K562 (cell line): Measurements from ENCODE around the gene NACC1. TPM values are rescaled to one million over a fixed set of nuclear protein-coding genes. Genes with fewer than 3 reads are reported as not detected.

Experiments used
- CC2D1A ChIP-seq: fragments of 450-650 bp; IDR thresholded peaks from 2 replicates; pipeline ENCODE4 v1.6.1; 2017; ENCODE audit warnings: mild to moderate bottlenecking
- FIP1L1 ChIP-seq: fragments of 200-400 bp; formaldehyde crosslinking; IDR thresholded peaks from 2 replicates; pipeline ENCODE4 v1.6.1; 2018; ENCODE audit warnings: mild to moderate bottlenecking, low read depth, low read length; ENCODE audit not compliant: poor library complexity, severe bottlenecking
- GMEB1 ChIP-seq: fragments of 250-450 bp; sonication (Bioruptor Pico); IDR thresholded peaks from 2 replicates; pipeline ENCODE4 v1.4.0; 2020; ENCODE audit warnings: mild to moderate bottlenecking
- HDAC8 ChIP-seq: fragments of 450-650 bp; IDR thresholded peaks from 2 replicates; pipeline ENCODE4 v1.6.1; 2016; ENCODE audit warnings: mild to moderate bottlenecking, missing genetic modification characterization, moderate library complexity, missing compliant biosample characterization
- NFXL1 ChIP-seq: fragments of 450-650 bp; formaldehyde crosslinking; IDR thresholded peaks from 2 replicates; pipeline ENCODE4 v1.4.0; 2021; ENCODE audit warnings: mild to moderate bottlenecking
- SMARCC2 ChIP-seq: fragments of 450-650 bp; IDR thresholded peaks from 2 replicates; pipeline ENCODE4 v1.6.1; 2017; ENCODE audit warnings: antibody characterized with exemption, moderate library complexity, mild to moderate bottlenecking, low read depth
- polyA plus RNA-seq, 8 experiments: library from polyadenylated mRNA; depleted of rRNA in 4 of 8; stranded (reverse) in 5 of 8; unstranded in 3 of 8; fragments of >200 nt; fragmentation: Nextera tagmentation in 2 of 8; fragmentation: Illumina TruSeq in 1 of 8; extraction: Ambion mirVana in 2 of 8; extraction: Trizol in 1 of 8; gene quantifications; 2 replicates each; pipeline versions ENCODE4 v1.2.1 to v1.2.3, GENCODE V29; 2011 to 2014; ENCODE audit warnings: inconsistent platforms in 1 of 8, missing spikeins in 1 of 8
- total RNA-seq, 7 experiments: library from RNA; depleted of rRNA in 6 of 7; stranded (reverse); fragments of >200 nt in 6 of 7; fragmentation: Illumina TruSeq in 2 of 7; extraction: Trizol in 2 of 7; gene quantifications; 2 replicates each; pipeline versions ENCODE4 v1.2.1 to v1.2.3, GENCODE V29; 2011 to 2021; ENCODE audit warnings: low replicate concordance in 1 of 7
- TF ChIP-seq, protein P1 (sequence below): fragments of 200-600 bp; sonication (generic); IDR thresholded peaks from one replicate; pipeline ENCODE4 v1.6.1; 2012; ENCODE audit warnings: mild to moderate bottlenecking, low read depth, low read length, inconsistent platforms
- TF ChIP-seq, protein P2 (sequence below), 3 experiments: IDR thresholded peaks in 2 of 3; conservative IDR thresholded peaks in 1 of 3; 2 replicates each; pipeline ENCODE4 v1.5.1; 2011 to 2012; ENCODE audit warnings: low read length in 3 of 3, mild to moderate bottlenecking in 3 of 3, control low read depth in 2 of 3, improper control_type of control experiment in 1 of 3, inconsistent platforms in 1 of 3, low read depth in 1 of 3, mixed read lengths in 1 of 3, moderate library complexity in 1 of 3; ENCODE audit not compliant: insufficient read depth in 2 of 3
- TF ChIP-seq, protein P3 (sequence below): fragments of 250-450 bp; sonication (Bioruptor Pico); IDR thresholded peaks from 2 replicates; pipeline ENCODE4 v1.8.0; 2022; ENCODE audit warnings: inconsistent platforms

The NACC1 gene
- total and polyA plus RNA-seq, 9 of the 15 experiments (the other 6 are each of a cell fraction or from before 2014, with no cell fraction given): 0.04 to 96.6 (median 25.8) TPM

DNA sequence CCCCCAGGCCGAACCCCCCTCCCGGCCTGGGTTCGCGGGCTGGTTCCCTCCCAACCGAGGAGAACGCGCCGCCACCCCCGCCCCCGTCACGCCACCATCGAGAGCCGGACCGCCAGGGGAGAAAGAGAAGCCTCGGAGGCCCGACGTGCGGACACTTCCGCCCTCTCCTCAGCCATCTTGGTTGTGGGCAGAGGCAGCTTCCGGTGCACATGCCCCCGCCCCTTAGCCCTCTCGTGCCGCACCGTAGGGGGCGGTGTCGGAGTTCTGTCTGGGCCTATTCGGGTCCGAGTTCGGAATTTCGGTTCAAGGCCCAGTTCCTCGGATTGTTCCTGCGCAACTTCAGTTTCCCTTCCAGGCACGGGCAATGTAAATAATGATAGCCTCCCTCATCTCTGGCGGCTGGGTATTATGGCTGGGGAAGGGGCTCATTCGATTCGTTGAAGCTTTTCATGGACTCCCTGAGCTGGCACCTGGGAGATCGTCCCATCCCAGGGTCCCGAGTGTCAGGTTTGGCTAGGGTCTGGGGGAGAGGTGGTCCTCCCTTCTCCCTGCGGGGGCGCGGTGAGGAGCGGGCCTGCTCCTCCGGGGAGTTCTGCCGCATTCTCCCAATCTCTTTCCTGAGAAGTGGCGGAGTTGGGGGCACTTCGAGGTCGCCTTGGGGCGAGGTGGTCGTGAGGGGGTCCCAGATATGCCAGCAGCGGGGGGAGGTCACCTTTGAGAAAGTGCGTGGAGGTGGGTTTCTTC is 32.3 kb downstream of the NACC1 start, which contains the start of the genes IER2 and STX10 (continued):
- TF ChIP-seq, protein P1, sequence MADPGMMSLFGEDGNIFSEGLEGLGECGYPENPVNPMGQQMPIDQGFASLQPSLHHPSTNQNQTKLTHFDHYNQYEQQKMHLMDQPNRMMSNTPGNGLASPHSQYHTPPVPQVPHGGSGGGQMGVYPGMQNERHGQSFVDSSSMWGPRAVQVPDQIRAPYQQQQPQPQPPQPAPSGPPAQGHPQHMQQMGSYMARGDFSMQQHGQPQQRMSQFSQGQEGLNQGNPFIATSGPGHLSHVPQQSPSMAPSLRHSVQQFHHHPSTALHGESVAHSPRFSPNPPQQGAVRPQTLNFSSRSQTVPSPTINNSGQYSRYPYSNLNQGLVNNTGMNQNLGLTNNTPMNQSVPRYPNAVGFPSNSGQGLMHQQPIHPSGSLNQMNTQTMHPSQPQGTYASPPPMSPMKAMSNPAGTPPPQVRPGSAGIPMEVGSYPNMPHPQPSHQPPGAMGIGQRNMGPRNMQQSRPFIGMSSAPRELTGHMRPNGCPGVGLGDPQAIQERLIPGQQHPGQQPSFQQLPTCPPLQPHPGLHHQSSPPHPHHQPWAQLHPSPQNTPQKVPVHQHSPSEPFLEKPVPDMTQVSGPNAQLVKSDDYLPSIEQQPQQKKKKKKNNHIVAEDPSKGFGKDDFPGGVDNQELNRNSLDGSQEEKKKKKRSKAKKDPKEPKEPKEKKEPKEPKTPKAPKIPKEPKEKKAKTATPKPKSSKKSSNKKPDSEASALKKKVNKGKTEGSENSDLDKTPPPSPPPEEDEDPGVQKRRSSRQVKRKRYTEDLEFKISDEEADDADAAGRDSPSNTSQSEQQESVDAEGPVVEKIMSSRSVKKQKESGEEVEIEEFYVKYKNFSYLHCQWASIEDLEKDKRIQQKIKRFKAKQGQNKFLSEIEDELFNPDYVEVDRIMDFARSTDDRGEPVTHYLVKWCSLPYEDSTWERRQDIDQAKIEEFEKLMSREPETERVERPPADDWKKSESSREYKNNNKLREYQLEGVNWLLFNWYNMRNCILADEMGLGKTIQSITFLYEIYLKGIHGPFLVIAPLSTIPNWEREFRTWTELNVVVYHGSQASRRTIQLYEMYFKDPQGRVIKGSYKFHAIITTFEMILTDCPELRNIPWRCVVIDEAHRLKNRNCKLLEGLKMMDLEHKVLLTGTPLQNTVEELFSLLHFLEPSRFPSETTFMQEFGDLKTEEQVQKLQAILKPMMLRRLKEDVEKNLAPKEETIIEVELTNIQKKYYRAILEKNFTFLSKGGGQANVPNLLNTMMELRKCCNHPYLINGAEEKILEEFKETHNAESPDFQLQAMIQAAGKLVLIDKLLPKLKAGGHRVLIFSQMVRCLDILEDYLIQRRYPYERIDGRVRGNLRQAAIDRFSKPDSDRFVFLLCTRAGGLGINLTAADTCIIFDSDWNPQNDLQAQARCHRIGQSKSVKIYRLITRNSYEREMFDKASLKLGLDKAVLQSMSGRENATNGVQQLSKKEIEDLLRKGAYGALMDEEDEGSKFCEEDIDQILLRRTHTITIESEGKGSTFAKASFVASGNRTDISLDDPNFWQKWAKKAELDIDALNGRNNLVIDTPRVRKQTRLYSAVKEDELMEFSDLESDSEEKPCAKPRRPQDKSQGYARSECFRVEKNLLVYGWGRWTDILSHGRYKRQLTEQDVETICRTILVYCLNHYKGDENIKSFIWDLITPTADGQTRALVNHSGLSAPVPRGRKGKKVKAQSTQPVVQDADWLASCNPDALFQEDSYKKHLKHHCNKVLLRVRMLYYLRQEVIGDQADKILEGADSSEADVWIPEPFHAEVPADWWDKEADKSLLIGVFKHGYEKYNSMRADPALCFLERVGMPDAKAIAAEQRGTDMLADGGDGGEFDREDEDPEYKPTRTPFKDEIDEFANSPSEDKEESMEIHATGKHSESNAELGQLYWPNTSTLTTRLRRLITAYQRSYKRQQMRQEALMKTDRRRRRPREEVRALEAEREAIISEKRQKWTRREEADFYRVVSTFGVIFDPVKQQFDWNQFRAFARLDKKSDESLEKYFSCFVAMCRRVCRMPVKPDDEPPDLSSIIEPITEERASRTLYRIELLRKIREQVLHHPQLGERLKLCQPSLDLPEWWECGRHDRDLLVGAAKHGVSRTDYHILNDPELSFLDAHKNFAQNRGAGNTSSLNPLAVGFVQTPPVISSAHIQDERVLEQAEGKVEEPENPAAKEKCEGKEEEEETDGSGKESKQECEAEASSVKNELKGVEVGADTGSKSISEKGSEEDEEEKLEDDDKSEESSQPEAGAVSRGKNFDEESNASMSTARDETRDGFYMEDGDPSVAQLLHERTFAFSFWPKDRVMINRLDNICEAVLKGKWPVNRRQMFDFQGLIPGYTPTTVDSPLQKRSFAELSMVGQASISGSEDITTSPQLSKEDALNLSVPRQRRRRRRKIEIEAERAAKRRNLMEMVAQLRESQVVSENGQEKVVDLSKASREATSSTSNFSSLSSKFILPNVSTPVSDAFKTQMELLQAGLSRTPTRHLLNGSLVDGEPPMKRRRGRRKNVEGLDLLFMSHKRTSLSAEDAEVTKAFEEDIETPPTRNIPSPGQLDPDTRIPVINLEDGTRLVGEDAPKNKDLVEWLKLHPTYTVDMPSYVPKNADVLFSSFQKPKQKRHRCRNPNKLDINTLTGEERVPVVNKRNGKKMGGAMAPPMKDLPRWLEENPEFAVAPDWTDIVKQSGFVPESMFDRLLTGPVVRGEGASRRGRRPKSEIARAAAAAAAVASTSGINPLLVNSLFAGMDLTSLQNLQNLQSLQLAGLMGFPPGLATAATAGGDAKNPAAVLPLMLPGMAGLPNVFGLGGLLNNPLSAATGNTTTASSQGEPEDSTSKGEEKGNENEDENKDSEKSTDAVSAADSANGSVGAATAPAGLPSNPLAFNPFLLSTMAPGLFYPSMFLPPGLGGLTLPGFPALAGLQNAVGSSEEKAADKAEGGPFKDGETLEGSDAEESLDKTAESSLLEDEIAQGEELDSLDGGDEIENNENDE: no peak
- TF ChIP-seq GMEB1 (peak; percentile 85), FIP1L1 (peak; percentile 45), CC2D1A (0 out of 2 replicates have a peak, but pooled peaks have one; percentile 34), NFXL1 (no peak), HDAC8 (tag) (no peak), SMARCC2 (0 out of 2 replicates have a peak, but pooled peaks have one; percentile 38)
- TF ChIP-seq, protein P2, sequence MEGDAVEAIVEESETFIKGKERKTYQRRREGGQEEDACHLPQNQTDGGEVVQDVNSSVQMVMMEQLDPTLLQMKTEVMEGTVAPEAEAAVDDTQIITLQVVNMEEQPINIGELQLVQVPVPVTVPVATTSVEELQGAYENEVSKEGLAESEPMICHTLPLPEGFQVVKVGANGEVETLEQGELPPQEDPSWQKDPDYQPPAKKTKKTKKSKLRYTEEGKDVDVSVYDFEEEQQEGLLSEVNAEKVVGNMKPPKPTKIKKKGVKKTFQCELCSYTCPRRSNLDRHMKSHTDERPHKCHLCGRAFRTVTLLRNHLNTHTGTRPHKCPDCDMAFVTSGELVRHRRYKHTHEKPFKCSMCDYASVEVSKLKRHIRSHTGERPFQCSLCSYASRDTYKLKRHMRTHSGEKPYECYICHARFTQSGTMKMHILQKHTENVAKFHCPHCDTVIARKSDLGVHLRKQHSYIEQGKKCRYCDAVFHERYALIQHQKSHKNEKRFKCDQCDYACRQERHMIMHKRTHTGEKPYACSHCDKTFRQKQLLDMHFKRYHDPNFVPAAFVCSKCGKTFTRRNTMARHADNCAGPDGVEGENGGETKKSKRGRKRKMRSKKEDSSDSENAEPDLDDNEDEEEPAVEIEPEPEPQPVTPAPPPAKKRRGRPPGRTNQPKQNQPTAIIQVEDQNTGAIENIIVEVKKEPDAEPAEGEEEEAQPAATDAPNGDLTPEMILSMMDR (IDR thresholded peaks at IDR 0.05 in 2 of 3, conservative IDR thresholded peaks at IDR 0.05 in 1 of 3; ENCODE audit: insufficient read depth in 2 of 3, low read depth in 1 of 3, low read length in 3 of 3): peak; percentile 71 to 75 (median 73)
- TF ChIP-seq, protein P3, sequence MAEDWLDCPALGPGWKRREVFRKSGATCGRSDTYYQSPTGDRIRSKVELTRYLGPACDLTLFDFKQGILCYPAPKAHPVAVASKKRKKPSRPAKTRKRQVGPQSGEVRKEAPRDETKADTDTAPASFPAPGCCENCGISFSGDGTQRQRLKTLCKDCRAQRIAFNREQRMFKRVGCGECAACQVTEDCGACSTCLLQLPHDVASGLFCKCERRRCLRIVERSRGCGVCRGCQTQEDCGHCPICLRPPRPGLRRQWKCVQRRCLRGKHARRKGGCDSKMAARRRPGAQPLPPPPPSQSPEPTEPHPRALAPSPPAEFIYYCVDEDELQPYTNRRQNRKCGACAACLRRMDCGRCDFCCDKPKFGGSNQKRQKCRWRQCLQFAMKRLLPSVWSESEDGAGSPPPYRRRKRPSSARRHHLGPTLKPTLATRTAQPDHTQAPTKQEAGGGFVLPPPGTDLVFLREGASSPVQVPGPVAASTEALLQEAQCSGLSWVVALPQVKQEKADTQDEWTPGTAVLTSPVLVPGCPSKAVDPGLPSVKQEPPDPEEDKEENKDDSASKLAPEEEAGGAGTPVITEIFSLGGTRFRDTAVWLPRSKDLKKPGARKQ (CRISPR knock-in tag): no peak
